Effector CD8-positive, alpha-beta T cell (primary cell): Measurements from ENCODE around the gene SNX12.
"Not testable (repeated sequence)": the region's sequence is repeated elsewhere in the genome, so short reads cannot be mapped to it uniquely, and the experiment has no call there.

Source experiments
- DNase-seq: peaks from one replicate; lab custom pipeline; 2025; lab: John Stamatoyannopoulos, UW

SNX12 gene

DNA sequence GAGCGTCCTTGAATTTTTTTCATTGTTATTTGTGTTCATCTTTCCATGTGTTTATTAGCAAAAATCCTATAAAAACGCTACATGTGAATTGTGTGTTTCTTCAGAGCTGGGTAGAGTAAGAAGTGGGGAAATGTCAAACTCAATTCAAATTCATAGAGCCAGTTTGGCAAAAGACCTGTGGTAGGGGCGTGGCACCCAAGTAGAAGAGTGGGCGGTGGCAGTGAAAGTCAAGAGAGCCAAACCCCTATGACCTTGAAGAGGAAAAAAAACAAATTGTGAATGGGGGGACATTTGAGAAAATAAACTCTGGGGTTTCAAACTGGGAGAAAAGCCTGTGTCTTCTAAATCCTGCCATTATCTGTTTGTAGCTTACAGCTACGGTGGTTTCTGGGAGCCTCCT, 23.1 kb upstream of the SNX12 start:
- no peak for DNase-seq

- no peak for DNase-seq
Measured at GRCh38 chrX:71085900-71086299, 17.8 kb upstream of the SNX12 start.

DNA sequence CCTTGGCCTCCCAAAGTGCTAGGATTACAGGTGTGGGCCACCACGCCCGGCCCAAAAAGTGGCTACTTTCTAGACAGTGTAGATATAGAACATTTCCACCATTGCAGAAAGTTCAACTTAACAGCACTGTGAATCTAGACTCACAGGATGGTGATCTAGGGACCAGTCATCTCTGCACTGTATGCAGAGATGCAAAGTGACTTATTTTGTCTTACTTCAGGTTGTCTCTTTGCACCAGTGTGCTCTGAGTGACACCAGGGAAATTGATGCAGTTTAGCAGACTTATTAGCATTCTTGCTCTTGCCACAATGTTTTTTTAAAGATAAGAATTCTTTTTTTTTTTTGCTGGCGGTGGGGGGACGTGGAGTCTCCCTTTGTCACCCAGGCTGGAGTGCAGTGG, 14.7 kb upstream of the SNX12 start:
- no peak for DNase-seq

DNA sequence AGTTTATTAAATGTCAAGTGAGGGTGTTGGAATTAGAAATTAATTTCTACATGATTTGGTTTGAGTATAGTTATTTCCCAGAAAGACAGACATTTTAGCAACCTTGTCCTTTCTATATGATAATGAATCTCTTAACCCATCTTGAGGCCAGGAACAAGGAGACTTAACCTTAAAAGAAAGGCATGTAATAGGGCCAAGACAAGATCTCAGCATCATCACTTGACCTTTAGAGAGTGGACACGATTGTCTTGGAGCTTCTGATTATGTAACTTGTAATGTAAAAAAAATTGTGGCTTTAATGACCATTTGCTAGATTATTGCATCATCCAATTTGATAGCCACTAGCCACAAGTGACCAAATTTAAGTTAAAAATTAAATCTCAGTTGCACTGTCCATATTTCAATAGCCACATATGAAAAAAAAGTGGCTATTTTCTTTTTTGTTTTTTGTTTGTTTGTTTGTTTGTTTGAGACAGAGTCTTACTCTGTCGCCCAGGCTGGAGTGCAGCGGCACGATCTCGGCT, 14.1 kb upstream of the SNX12 start:
- no peak for DNase-seq

- no peak for DNase-seq
Measured at GRCh38 chrX:71081330-71082123, 13.4 kb upstream of the SNX12 start.

DNA sequence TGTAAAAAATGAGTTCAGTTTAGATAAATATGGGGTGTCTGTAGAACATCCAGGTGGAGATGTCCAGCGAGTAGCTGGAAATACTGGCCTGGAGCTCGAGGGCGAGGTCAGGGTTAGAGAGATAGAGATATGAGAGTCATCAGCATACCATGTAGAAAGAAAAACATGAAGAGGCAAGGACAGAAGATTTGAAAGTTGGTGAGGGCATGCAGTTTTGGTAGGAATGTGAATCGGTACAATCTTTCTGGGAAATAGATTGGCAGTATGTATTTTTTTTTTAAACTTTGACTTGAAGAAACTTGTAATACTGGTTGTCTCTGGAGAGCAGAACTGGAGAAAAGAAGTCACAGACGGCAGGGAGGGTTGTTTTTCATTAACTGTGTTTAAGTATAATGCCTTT, 2.4 kb upstream of the SNX12 start:
- no peak for DNase-seq

- DNase-seq: no peak
Measured at GRCh38 chrX:71067712-71068043, 456 bp downstream of the SNX12 start.

DNA sequence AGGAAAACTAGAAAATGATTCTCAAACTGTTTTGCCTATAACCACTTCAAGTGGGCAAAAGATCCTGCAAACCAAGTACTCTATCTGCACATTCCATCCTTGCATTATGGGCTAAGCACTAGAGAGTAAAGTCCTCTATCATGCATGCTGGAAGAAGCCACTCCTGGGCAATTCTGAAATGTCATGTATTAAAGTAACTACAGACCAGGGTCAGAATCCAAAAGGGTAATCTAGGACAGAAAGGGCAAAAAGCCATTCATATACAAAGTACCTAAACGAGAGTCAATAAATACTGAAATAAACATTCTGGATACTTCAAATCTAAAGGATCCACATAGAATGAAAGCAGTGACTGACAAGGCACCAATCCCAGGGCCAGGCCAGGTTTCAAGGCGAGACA, 1.0 kb downstream of the SNX12 start:
- no peak for DNase-seq

DNA sequence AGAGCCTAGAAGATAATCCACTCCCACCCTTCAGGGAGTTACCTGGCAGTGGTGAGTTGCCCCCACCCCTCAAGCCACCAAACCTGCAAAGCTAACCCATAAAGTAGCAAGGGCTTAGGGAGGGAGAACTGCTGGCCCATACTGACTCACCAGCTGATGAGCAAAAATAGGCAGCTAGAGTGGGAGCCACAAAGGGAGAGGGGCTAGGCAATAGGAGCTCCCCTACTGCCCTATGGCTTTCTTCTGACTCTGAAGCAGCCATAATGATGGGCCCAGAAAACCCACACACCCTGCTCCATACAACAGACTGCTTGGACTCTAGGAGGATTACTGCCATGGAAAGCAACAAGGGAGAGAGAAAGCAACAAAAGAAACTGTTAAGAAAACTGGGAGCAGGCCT, 8.0 kb downstream of the SNX12 start:
- DNase-seq: no peak

GRCh38 chrX:71057848-71058530, 10.1 kb downstream of the SNX12 start:
- no peak for DNase-seq

DNA sequence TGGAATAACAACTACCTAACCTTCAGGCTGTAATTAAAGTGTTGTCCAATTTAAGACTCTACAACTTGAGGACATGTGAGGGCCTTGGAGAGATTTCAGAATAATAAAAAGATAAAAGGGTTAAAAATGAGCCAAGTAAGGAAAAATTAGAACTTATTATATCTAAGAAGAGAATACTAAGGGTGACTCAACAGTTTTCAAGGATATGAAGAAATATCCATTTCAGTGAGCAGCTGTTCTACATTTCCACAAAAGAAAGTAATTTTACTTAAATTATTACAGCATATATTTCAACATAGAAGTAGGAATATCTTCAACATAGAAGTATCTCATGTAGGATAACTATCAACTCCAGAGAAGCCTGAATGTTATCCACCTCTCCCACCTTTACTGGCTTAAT, 11.3 kb downstream of the SNX12 start:
- no peak for DNase-seq

DNA sequence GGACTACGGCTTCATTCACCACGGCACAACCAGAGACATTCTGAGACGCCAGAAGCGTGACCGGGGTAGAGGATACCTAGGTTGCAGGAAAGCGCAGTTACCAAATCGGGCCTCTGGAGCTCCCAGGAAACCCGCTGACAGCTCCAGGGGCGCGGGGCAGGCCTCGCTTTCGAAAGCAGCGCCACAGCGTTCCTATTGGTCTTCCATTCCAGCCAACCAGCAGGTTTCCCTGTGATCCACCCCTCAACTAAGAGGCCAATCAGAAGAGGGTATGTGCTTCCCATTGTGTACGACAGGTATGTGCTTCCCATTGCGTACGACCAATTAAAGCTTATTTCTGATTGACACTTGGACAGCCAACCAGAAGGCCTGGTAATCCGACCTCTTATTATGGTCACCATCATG, 14.9 kb downstream of the SNX12 start:
- no peak for DNase-seq

GRCh38 chrX:71052721-71053120, 15.4 kb downstream of the SNX12 start:
- no peak for DNase-seq

DNA sequence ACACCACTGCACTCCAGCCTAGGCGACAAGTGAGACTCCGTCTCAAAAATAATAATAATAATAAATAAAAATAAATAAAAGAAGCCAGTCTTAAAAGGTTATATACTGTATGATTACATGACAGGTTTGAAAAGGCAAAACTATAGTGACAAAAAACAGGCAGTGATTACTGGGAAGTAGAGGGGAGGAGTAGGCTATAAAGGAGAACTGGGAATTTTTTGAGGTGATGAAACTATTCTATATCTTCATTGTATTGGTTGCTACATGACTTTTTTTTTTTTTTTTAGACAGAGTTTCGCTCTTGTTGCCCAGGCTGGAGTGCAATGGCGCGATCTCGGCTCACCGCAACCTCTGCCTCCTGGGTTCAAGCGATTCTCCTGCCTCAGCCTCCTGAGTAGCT, 20.2 kb downstream of the SNX12 start:
- DNase-seq: not testable (repeated sequence)

DNA sequence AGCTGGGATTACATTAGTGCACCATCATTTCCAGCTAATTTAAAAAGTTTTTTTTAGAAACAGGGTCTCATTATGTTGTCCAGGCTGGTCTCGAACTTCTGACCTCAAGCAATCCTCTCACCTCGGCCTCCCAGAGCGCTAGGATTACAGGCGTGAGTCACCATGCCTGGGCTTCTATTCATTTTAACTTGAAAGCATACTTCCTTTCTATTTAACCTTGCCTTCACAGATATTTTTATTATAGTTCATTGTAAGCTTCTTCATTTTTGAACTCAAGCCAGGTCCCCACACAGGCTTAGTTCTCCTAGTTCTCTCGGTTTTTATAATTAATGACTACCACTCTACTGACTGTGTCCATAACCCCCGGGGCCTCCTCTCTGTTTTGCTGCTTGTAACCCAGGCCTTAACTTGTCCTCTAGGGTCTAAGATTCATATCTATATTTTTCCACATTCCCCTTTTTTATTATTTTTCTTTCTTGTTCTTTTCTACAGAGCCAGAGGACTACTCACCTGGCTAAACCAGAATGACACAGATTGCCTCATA, 50.7 kb downstream of the SNX12 start:
- no peak for DNase-seq
